Retinal pigment epithelial cell (primary cell): Measurements from ENCODE around the gene NHS.

ENCODE experiments used
- DNase-seq: peaks from one replicate; pipeline ENCODE4 v3.0.0-alpha.2; 2010; ENCODE audit warnings: low read depth
- H3K4me3 ChIP-seq: 2 replicates; pipeline ENCODE4 v1.5.1; 2011; ENCODE audit warnings: mild to moderate bottlenecking, low read length, control low read depth, moderate library complexity
- TF ChIP-seq, protein P1 (sequence below): conservative IDR thresholded peaks from 2 replicates; pipeline ENCODE4 v1.5.1; 2011; ENCODE audit warnings: low read depth, low read length, control low read depth, inconsistent platforms

Gene NHS

GRCh38 chrX:17631647-17632046 lies 256.6 kb downstream of the NHS start:
- DNase-seq: no peak
- TF ChIP-seq, protein P1, sequence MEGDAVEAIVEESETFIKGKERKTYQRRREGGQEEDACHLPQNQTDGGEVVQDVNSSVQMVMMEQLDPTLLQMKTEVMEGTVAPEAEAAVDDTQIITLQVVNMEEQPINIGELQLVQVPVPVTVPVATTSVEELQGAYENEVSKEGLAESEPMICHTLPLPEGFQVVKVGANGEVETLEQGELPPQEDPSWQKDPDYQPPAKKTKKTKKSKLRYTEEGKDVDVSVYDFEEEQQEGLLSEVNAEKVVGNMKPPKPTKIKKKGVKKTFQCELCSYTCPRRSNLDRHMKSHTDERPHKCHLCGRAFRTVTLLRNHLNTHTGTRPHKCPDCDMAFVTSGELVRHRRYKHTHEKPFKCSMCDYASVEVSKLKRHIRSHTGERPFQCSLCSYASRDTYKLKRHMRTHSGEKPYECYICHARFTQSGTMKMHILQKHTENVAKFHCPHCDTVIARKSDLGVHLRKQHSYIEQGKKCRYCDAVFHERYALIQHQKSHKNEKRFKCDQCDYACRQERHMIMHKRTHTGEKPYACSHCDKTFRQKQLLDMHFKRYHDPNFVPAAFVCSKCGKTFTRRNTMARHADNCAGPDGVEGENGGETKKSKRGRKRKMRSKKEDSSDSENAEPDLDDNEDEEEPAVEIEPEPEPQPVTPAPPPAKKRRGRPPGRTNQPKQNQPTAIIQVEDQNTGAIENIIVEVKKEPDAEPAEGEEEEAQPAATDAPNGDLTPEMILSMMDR: no peak
- no peak overlapping the region for H3K4me3 ChIP-seq

DNA sequence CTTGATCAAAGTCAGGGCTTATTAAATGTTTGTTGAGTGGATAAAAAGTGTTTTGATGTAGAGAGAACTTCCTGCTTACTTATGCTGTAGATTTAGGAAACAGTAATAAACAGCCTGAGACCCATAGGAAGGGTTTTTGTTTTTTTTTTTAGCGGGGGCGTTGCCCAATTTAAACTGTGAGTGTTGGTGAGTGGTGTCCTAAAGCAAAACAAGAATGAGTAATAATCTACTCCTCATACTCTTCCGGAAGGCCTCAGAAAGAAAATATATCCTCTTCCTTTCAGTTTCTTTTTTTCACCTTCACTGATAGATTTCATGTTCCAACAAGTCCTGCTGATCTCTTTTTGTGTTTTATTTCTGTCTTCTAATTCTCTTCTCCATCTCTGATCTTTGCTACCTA lies 257.9 kb downstream of the NHS start:
- TF ChIP-seq, protein P1: no peak
- no peak for DNase-seq
- no peak overlapping the region for H3K4me3 ChIP-seq

DNA sequence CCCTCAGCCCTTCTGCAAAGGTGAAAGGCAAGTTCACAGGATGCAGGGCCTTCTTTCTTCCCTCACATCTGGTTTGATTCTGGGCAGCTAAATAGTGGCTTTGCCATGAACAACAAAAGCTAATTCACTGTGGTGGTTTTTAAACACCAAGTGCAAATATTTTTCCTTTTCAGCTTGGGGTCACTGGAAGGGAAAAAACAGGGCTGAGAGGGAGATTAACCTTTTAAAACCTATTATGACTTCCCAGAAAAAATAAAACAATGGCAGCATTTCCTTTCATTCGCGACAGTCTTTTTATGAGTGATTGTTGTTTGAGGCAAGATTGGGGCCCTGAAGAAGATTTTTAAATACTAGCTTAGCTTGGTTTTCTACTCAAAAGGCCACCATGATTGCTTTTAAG lies 258.5 kb downstream of the NHS start:
- no peak for DNase-seq
- TF ChIP-seq, protein P1: no peak
- H3K4me3 ChIP-seq: no peak overlapping the region

DNA sequence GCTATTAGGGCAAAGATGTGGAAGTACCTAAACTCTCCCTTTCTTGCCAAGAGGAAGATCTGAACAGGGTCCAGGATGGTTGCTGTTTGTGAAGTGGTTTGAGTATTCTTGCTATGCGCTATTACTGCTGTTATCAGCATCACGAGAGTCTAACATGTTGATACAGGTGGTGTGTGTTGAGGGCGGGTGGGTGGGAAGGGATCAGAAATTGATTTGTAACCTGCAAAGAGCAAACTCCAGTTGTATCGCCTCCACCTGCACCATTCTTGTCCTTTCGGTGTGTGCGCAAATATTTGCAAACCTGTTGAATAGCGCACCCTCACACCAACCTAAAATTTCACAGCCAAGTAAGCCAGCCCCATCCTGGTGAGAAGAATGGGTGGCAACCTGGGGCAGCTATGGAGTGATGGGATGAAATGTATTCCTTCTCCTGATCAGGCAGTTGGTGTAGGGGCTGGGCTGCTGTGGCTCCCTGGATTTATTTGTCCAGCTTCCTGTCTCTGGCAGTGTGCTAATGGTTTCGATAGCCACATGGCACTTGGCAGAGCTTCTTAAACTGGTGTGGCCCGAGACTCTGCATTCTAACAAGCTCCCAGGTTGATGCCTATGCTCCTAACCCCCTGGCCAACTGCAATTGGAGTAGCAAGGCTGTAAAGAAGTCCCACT lies 259.7 kb downstream of the NHS start:
- no peak overlapping the region for H3K4me3 ChIP-seq
- DNase-seq: no peak
- TF ChIP-seq, protein P1: no peak

DNA sequence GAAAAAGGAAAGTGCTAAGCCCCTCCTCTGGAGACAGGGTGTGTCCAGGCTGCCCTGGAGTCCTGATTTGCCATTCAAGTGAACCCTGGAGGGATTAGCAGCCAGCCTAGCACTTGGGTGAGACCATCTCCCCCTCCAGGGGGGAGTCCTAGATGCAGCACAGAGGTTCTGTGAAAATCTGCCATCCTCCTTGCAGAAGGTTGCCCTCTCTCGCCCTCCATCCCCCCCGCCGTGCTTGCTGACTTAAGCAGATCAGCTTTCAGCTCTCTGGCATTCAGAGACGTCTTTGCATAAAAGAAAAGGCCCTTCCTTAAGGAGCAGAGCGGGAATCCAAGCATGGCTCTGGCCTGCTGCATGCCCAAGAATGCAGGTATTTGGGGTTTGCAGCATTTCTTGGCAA lies 260.2 kb downstream of the NHS start:
- peak; percentile 92 for DNase-seq
- TF ChIP-seq, protein P1: no peak
- peak overlapping the region; percentile 33 for H3K4me3 ChIP-seq

DNA sequence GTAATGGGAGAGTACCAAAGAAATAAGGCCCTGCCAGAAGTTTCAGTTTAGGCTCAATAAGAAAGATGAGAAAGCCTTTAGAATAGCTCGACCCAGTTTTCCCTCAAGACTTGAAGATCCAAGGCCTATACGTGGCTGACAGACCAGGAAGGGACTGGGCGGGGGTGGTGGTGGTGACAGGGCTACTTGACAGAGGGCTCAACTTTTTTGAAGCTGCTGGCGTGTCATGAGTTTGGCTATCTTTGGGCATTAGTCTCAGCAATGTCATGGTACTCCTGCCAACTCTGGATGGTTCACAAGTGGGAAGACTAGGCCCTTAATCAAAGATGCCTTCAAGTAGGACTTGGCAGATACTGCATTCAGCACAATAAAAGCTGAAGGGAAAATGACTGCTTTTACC lies 262.2 kb downstream of the NHS start:
- DNase-seq: no peak
- H3K4me3 ChIP-seq: no peak overlapping the region
- TF ChIP-seq, protein P1: no peak

GRCh38 chrX:17638731-17639130 lies 263.7 kb downstream of the NHS start:
- DNase-seq: no peak
- TF ChIP-seq, protein P1: no peak

More at GRCh38 chrX:17638731-17639130, 263.7 kb downstream of the NHS start:
- no peak overlapping the region for H3K4me3 ChIP-seq
